Measurements from ENCODE around the gene DMXL1. TPM values are rescaled to one million over a fixed set of nuclear protein-coding genes. Genes with fewer than 3 reads are reported as not detected.

DMXL1 gene
- total and polyA plus RNA-seq, 4 donors, result 8.8 to 125 (median 27.0) TPM

- peak in 1 of 3 donors; percentile 23 for DNase-seq
- no peak overlapping the region for H3K9ac ChIP-seq (ENCODE audit: insufficient read depth in 1 of 2, low read length in 2 of 2)
- no peak overlapping the region for H3K4me3 ChIP-seq
- no peak overlapping the region for H3K27ac ChIP-seq (ENCODE audit: low read depth in 1 of 2, low read length in 1 of 2)
- peaks cover 3 to 40% (median 12%) of the 10 kb centered on the region in 5 donors for H3K4me1 ChIP-seq (ENCODE audit: control insufficient read depth in 5 of 5, insufficient read depth in 5 of 5, low read length in 5 of 5)
- H3K27me3 ChIP-seq (ENCODE audit: control insufficient read depth in 3 of 3, insufficient read depth in 3 of 3, low read length in 2 of 3), result no peaks in the 10 kb centered on the region
- WGBS, 2 donors, result 82 to 92% methylated on average over 8 of the region's 8 CpGs
- no peaks in the 10 kb centered on the region for H3K36me3 ChIP-seq (ENCODE audit: control insufficient read depth in 4 of 4, insufficient read depth in 4 of 4, low read length in 4 of 4)
- no peaks in the 10 kb centered on the region for H3K9me3 ChIP-seq (ENCODE audit: control insufficient read depth in 4 of 4, insufficient read depth in 3 of 4, low read length in 3 of 4)
- ATAC-seq (ENCODE audit: insufficient read depth, low FRiP score), result no peak
- TF ChIP-seq CTCF (IDR thresholded peaks at IDR 0.05; ENCODE audit: control extremely low read depth, extremely low read depth), result no peak
These were observed 215.9 kb downstream of the DMXL1 start for GRCh38 chr5:119286511-119287488.

GRCh38 chr5:119287547-119288111 lies 216.7 kb downstream of the DMXL1 start:
- Histone ChIP-seq H3K36me3 (ENCODE audit: control insufficient read depth in 4 of 4, insufficient read depth in 4 of 4, low read length in 4 of 4) (no peaks in the 10 kb centered on the region), H3K4me1 (ENCODE audit: control insufficient read depth in 5 of 5, insufficient read depth in 5 of 5, low read length in 5 of 5) (peaks cover 3 to 42% (median 12%) of the 10 kb centered on the region in 5 donors), H3K9me3 (ENCODE audit: control insufficient read depth in 4 of 4, insufficient read depth in 3 of 4, low read length in 3 of 4) (no peaks in the 10 kb centered on the region), H3K27ac (ENCODE audit: low read depth in 1 of 2, low read length in 1 of 2) (no peak overlapping the region), H3K27me3 (ENCODE audit: control insufficient read depth in 3 of 3, insufficient read depth in 3 of 3, low read length in 2 of 3) (no peaks in the 10 kb centered on the region), H3K9ac (ENCODE audit: insufficient read depth in 1 of 2, low read length in 2 of 2) (no peak overlapping the region), H3K4me3 (no peak overlapping the region)
- DNase-seq (peak; percentile 23 to 50 (median 49)), ATAC-seq (ENCODE audit: insufficient read depth, low FRiP score) (no peak)
- TF ChIP-seq CTCF (IDR thresholded peaks at IDR 0.05; ENCODE audit: control extremely low read depth, extremely low read depth), result no peak
- 21 to 35% methylated on average over 3 of the region's 3 CpGs for WGBS, 2 donors

- whole genome bisulfite sequencing, 2 donors, result 63 to 70% methylated on average over 2 of the region's 2 CpGs
- TF ChIP-seq CTCF (IDR thresholded peaks at IDR 0.05; ENCODE audit: control extremely low read depth, extremely low read depth), result no peak
- Histone ChIP-seq H3K27ac (ENCODE audit: low read depth in 1 of 2, low read length in 1 of 2) (no peak overlapping the region), H3K4me1 (ENCODE audit: control insufficient read depth in 5 of 5, insufficient read depth in 5 of 5, low read length in 5 of 5) (peaks cover 3 to 42% (median 12%) of the 10 kb centered on the region in 5 donors), H3K9me3 (ENCODE audit: control insufficient read depth in 4 of 4, insufficient read depth in 3 of 4, low read length in 3 of 4) (no peaks in the 10 kb centered on the region), H3K9ac (ENCODE audit: insufficient read depth in 1 of 2, low read length in 2 of 2) (no peak overlapping the region), H3K4me3 (no peak overlapping the region), H3K36me3 (ENCODE audit: control insufficient read depth in 4 of 4, insufficient read depth in 4 of 4, low read length in 4 of 4) (no peaks in the 10 kb centered on the region), H3K27me3 (ENCODE audit: control insufficient read depth in 3 of 3, insufficient read depth in 3 of 3, low read length in 2 of 3) (no peaks in the 10 kb centered on the region)
- ATAC-seq (ENCODE audit: insufficient read depth, low FRiP score), result no peak
- DNase-seq, result peak; percentile 28 to 81 (median 79)
These were observed 217.6 kb downstream of the DMXL1 start for GRCh38 chr5:119288379-119289033.
